B cell (primary cell): ENCODE data around the gene NSG1. TPM values are rescaled to one million over a fixed set of nuclear protein-coding genes. Genes with fewer than 3 reads are reported as not detected.

Experiments
- ATAC-seq: fragments of 200-7000 bp; cut with Tn5 transposase; one replicate; pipeline ENCODE4 v1.10.0; 2021; ENCODE audit warnings: low read depth, mild to moderate bottlenecking, moderate number of reproducible peaks, moderate library complexity
- CTCF ChIA-PET: fragments of 350-600 bp; sonication (Branson Sonifier 250); formaldehyde crosslinking; loops from one replicate; lab custom pipeline; 2021; ENCODE audit warnings: antibody characterized with exemption, inconsistent platforms; lab: Charles Lee
- POLR2A ChIA-PET: fragments of 350-600 bp; sonication (Branson Sonifier 250); formaldehyde crosslinking; loops from one replicate; lab custom pipeline; 2021; ENCODE audit warnings: antibody characterized with exemption; lab: Charles Lee
- DNase-seq: peaks from one replicate; pipeline ENCODE4 v3.0.0; 2013
- H2AFZ ChIP-seq: 2 replicates; pipeline ENCODE4 v1.6.1; 2012; ENCODE audit warnings: mild to moderate bottlenecking, low read depth, low read length; ENCODE audit not compliant: insufficient read depth, poor library complexity, severe bottlenecking
- H3K27ac ChIP-seq, 2 donors: 1 replicate in 1 of 2; 2 replicates in 1 of 2; pipeline ENCODE4 v1.5.1; 2012 to 2013; ENCODE audit warnings: low read length in 2 of 2, mild to moderate bottlenecking in 2 of 2, moderate library complexity in 1 of 2
- H3K27me3 ChIP-seq, 4 experiments: fragments of 200-600 bp in 1 of 4; sonication (generic) in 1 of 4; replicated peaks in 1 of 4; 1 replicate in 2 of 4; 2 replicates in 2 of 4; pipeline versions ENCODE4 v1.6.1 to v1.7.0; 2013 to 2016; ENCODE audit warnings: low read length in 3 of 4, mild to moderate bottlenecking in 2 of 4, mixed read lengths in 1 of 4, moderate library complexity in 1 of 4; ENCODE audit not compliant: insufficient read depth in 4 of 4, control insufficient read depth in 3 of 4; ENCODE audit errors: control extremely low read depth in 1 of 4
- H3K36me3 ChIP-seq, 2 experiments: replicated peaks in 1 of 2; 1 replicate in 1 of 2; 2 replicates in 1 of 2; pipeline versions ENCODE4 v1.6.1 to v1.7.1; 2013; ENCODE audit warnings: low read length in 1 of 2; ENCODE audit not compliant: insufficient read depth in 2 of 2, control insufficient read depth in 1 of 2; ENCODE audit errors: control extremely low read depth in 1 of 2, extremely low read depth in 1 of 2
- H3K4me1 ChIP-seq, 2 donors: fragments of 200-600 bp in 1 of 2; sonication (generic) in 1 of 2; 1 replicate in 1 of 2; 2 replicates in 1 of 2; pipeline versions ENCODE4 v1.5.1 to v1.6.1; 2013 to 2017; ENCODE audit warnings: low read length in 2 of 2; ENCODE audit not compliant: control insufficient read depth in 2 of 2, insufficient read depth in 2 of 2
- H3K4me2 ChIP-seq: replicated peaks from 2 replicates; pipeline ENCODE3; 2012; ENCODE audit warnings: mild to moderate bottlenecking, low read depth, low read length; ENCODE audit not compliant: poor library complexity, severe bottlenecking
- H3K4me3 ChIP-seq, 5 experiments: fragments of 200-600 bp in 1 of 5; sonication (generic) in 1 of 5; 1 replicate in 3 of 5; 2 replicates in 2 of 5; pipeline versions ENCODE4 v1.5.1 to v1.7.0; 2011 to 2016; ENCODE audit warnings: low read length in 4 of 5, mild to moderate bottlenecking in 4 of 5, low read depth in 2 of 5, control low read depth in 1 of 5, moderate library complexity in 1 of 5; ENCODE audit not compliant: insufficient read depth in 1 of 5; ENCODE audit errors: control extremely low read depth in 1 of 5, extremely low read depth in 1 of 5
- H3K79me2 ChIP-seq: fragments of 200-600 bp; sonication (generic); one replicate; pipeline ENCODE4 v1.6.0; 2016; ENCODE audit warnings: low read length; ENCODE audit not compliant: control insufficient read depth, insufficient read depth
- H3K9ac ChIP-seq: fragments of 200-600 bp; sonication (generic); 2 replicates; pipeline ENCODE4 v1.6.1; 2017; ENCODE audit warnings: mild to moderate bottlenecking, low read length, moderate library complexity
- H3K9me3 ChIP-seq, 3 donors: one replicate each; pipeline versions ENCODE4 v1.6.1 to v1.7.1; 2013; ENCODE audit warnings: low read length in 2 of 3; ENCODE audit not compliant: control insufficient read depth in 2 of 3, insufficient read depth in 1 of 3; ENCODE audit errors: control extremely low read depth in 1 of 3
- H4K20me1 ChIP-seq: 2 replicates; pipeline ENCODE4 v1.6.0; 2012; ENCODE audit warnings: mild to moderate bottlenecking, low read length; ENCODE audit not compliant: insufficient read depth, control insufficient read depth, poor library complexity, severe bottlenecking
- H3K27ac Mint-ChIP-seq: one replicate; pipeline ENCODE4 v1.8.0; 2021; ENCODE audit warnings: mixed read lengths
- H3K27me3 Mint-ChIP-seq: one replicate; pipeline ENCODE4 v1.8.0; 2021; ENCODE audit warnings: mixed read lengths
- H3K4me1 Mint-ChIP-seq: one replicate; pipeline ENCODE4 v1.8.0; 2021; ENCODE audit warnings: mixed read lengths
- H3K4me3 Mint-ChIP-seq: one replicate; pipeline ENCODE4 v1.8.0; 2021; ENCODE audit warnings: mixed read lengths
- H3K9me3 Mint-ChIP-seq: one replicate; pipeline ENCODE4 v1.8.0; 2022; ENCODE audit warnings: mixed read lengths; ENCODE audit not compliant: insufficient read depth
- CTCF ChIP-seq: fragments of 200-600 bp; IDR thresholded peaks from one replicate; pipeline ENCODE4 v1.8.0; 2022; ENCODE audit warnings: antibody characterized with exemption, mild to moderate bottlenecking
- EZH2 ChIP-seq: IDR thresholded peaks from 2 replicates; pipeline ENCODE4 v1.6.1; 2012; ENCODE audit warnings: borderline replicate concordance, low read depth, mild to moderate bottlenecking, moderate library complexity, low read length; ENCODE audit not compliant: insufficient read depth, poor library complexity, severe bottlenecking
- WGBS: methylation state at CpG from one replicate; pipeline ENCODE4 v1.1.5; 2013; ENCODE audit warnings: missing lambda C conversion rate; ENCODE audit not compliant: insufficient coverage; 5-methylcytosine and 5-hydroxymethylcytosine counted together
- intact Hi-C: fragments of 100-400 bp; cut with micrococcal nuclease; formaldehyde crosslinking; loops from one replicate; pipeline ENCODE4 v1.10.0; 2022
- polyA plus RNA-seq: library from polyadenylated mRNA; depleted of rRNA; stranded (reverse); fragments of >200 nt; gene quantifications from 2 replicates; pipeline ENCODE4 v1.2.3, GENCODE V29; 2012
- total RNA-seq, 2 donors: library from RNA; stranded (reverse); fragments of 120-200 nt in 1 of 2; gene quantifications; 1 replicate in 1 of 2; 2 replicates in 1 of 2; pipeline versions ENCODE4 v1.2.3 to v1.2.4, GENCODE V29; 2013 to 2022

The NSG1 gene
- total and polyA plus RNA-seq, 2 donors (not counting 1 experiment from before 2014, with no cell fraction given) = not detected

- H2AFZ ChIP-seq = no peak overlapping the region
- H3K27me3 ChIP-seq = peaks cover 0 to 21% (median 0%) of the 10 kb centered on the region in 4 experiments
- no peaks in the 10 kb centered on the region for H3K79me2 ChIP-seq
- H3K4me3 ChIP-seq = no peak overlapping the region
- H3K36me3 ChIP-seq = no peaks in the 10 kb centered on the region
- no peak overlapping the region for H3K27ac ChIP-seq
- Mint-ChIP-seq H3K27me3 (peaks cover 23% of the 10 kb centered on the region), H3K4me3 (no peak overlapping the region), H3K4me1 (peaks cover 4% of the 10 kb centered on the region), H3K27ac (no peak overlapping the region), H3K9me3 (no peaks in the 10 kb centered on the region)
- DNase-seq = no peak
- H4K20me1 ChIP-seq = no peaks in the 10 kb centered on the region
- ChIA-PET CTCF (no interaction called here), POLR2A (no interaction called here)
- no peak overlapping the region for H3K4me2 ChIP-seq
- peaks cover 0 to 10% of the 10 kb centered on the region in 2 donors for H3K4me1 ChIP-seq
- 0% methylated on average over 1 of the region's 4 CpGs for WGBS
- peaks cover 0 to 12% (median 0%) of the 10 kb centered on the region in 3 donors for H3K9me3 ChIP-seq
- intact Hi-C loops = no loop called here
- no peak for TF ChIP-seq CTCF
- TF ChIP-seq EZH2 = no peak
- ATAC-seq = no peak
- no peak overlapping the region for H3K9ac ChIP-seq
Measured at GRCh38 chr4:4398430-4398829, 11.5 kb downstream of the NSG1 start.

- H3K4me3 ChIP-seq = no peak overlapping the region
- TF ChIP-seq CTCF = no peak
- no peak for TF ChIP-seq EZH2
- ATAC-seq = no peak
- H2AFZ ChIP-seq = no peak overlapping the region
- 74% methylated on average over 6 of the region's 7 CpGs for WGBS
- H4K20me1 ChIP-seq = no peaks in the 10 kb centered on the region
- peaks cover 0 to 16% (median 0%) of the 10 kb centered on the region in 4 experiments for H3K27me3 ChIP-seq
- Mint-ChIP-seq H3K27ac (no peak overlapping the region), H3K4me3 (no peak overlapping the region), H3K9me3 (no peaks in the 10 kb centered on the region), H3K27me3 (peaks cover 14% of the 10 kb centered on the region), H3K4me1 (peaks cover 2% of the 10 kb centered on the region)
- CTCF ChIA-PET = no interaction called here
- POLR2A ChIA-PET = no interaction called here
- no peak for DNase-seq
- H3K36me3 ChIP-seq = no peaks in the 10 kb centered on the region
- no peaks in the 10 kb centered on the region for H3K79me2 ChIP-seq
- H3K9me3 ChIP-seq = peaks cover 0 to 12% (median 0%) of the 10 kb centered on the region in 3 donors
- no peak overlapping the region for H3K27ac ChIP-seq
- no peak overlapping the region for H3K4me2 ChIP-seq
- intact Hi-C loops = no loop called here
- H3K4me1 ChIP-seq = peaks cover 0 to 7% of the 10 kb centered on the region in 2 donors
- H3K9ac ChIP-seq = no peak overlapping the region
Measured at GRCh38 chr4:4401036-4401435, 14.1 kb downstream of the NSG1 start.
